OCI-M2 (cell line): ENCODE results near the gene RPH3AL.
"Not testable (repeated sequence)": the region's sequence is repeated elsewhere in the genome, so short reads cannot be mapped to it uniquely, and the experiment has no call there.

Experiments
- DNase-seq: peaks from one replicate; lab custom pipeline; 2025; ENCODE audit not compliant: unreplicated experiment; lab: John Stamatoyannopoulos, UW

Gene RPH3AL

DNA sequence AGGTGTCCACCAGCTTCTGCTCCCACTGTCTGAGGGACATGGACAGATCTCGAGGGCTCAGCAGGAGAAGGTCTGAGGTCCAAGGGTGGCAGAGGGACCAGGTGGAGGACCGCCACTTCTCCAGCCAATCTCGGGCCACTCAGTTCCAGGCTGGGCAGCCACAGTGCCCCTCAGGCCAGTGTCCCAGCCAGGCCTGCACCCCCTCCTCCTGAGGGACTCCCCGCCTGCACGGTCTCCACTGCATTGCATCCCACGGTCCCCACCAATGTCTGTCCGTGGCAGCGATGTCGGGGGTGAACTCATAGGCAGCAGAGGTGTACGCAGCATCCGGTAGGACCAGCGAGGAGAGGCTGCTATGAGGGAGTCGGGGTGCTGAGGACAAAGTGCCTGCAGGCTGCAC is 107.0 kb downstream of the RPH3AL start:
- no peak for DNase-seq

DNA sequence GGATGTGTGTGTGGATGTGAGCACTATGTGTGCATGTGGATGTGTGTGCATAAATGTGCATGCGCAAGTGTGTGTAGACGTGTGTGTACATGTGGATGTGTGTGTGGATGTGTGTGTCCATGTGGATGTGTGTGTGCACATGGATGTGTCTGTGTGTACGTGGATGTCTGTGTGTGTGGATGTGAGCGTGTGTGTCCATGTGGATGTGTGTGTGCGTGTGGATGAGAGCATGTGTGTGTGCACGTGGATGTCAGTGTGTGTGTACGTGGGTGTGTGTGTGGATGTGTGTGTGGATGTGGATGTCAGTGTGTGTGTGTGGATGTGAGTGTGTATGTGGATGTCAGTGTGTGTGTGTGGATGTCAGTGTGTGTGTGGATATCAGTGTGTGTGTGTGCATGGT is 107.6 kb downstream of the RPH3AL start:
- no peak for DNase-seq

DNA sequence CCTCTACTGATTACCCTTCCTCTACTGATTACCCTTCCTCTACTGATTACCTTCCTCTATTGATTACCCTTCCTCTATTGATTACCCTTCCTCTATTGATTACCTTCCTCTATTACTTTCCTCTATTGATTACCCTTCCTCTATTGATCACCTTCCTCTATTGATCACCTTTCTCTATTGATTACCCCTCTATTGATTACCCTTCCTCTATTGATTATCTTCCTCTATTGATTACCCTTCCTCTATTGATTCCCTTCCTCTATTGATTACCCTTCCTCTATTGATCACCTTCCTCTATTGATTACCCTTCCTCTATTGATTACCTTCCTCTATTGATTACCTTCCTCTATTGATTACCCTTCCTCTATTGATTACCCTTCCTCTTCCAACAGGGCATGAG is 108.7 kb downstream of the RPH3AL start:
- DNase-seq, result not testable (repeated sequence)

DNA sequence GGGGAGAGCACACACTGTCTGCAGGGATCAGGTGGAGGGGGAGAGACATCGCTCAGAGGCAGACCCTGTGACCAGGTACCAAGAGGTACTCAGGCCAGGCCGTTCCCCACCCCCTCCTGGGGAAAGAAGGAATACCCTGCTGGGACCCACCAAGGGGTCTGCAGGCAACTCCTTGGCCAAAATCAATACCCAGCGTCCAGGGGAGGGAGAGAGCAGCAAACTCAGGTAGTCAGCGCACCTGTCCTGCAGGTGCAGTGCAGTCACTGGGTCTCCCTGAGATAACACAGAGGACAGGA is 113.7 kb downstream of the RPH3AL start:
- no peak for DNase-seq

DNA sequence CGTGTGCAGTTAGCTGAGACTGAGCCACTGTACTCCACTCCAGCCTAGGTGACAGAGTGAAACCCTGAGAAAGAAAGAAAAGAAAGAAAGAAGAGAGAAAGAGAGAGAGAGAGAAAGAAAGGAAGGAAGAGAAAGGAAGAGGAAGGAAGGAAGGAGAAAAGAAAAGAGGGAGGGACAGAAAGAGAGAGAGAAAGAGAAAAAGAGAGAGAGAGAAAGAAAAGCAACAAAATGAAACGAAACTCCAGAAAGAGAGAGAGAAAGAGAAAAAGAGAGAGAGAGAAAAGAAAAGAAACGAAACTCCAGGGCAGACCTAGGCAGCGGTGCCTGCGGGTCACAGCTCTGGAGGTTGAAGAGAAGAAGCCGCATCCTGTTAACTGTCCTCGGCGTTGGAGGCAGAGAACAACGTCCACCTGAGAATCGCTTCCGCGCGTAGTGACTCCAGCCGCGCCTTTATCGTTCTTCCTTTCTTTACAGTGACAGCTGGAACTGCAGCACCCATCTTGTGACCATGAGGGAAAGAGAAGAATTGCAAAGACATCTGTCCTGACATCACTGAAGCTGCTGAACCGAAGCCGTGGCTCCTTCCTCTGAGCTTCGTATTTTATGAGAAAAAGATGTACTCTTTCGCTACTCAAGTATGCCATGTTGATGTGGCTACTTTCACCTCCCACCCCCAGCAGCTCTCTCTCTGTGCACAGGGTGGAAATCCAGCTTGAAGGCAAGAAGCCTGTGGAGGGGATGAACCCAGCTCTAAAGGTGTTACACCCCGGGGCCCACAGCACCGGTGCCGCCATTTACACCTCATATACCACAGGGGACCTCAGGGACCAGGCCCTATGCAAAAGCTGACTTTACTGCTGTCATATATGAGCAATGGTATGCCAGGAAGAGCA is 114.3 kb downstream of the RPH3AL start:
- no peak for DNase-seq

DNA sequence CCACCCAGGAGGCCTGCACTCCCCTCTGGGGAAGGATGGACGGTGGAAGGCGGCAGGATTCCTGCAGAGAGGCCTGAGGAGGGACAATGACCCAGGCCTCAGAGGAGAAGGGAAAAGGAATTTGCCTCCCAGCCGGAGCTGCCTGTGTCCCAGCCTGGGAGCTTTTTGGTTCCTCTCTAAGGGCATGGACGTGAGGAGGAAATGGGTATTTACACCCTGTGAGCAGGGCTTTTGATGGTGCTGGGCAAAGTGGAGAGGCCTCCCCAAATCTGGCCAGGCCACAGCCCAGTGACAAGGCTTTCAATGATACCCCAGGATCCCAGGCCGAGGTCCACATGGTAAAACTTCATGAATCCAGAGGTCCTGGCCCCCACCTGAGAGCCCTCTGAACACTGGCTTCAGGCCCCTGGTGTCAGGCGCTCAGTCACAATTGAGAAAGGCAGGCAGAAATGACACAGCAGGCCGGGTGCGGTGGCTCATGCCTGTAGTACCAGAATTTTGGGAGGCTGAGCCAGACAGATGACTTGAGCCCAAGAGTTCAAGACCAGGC is 115.1 kb downstream of the RPH3AL start:
- DNase-seq, result no peak

DNA sequence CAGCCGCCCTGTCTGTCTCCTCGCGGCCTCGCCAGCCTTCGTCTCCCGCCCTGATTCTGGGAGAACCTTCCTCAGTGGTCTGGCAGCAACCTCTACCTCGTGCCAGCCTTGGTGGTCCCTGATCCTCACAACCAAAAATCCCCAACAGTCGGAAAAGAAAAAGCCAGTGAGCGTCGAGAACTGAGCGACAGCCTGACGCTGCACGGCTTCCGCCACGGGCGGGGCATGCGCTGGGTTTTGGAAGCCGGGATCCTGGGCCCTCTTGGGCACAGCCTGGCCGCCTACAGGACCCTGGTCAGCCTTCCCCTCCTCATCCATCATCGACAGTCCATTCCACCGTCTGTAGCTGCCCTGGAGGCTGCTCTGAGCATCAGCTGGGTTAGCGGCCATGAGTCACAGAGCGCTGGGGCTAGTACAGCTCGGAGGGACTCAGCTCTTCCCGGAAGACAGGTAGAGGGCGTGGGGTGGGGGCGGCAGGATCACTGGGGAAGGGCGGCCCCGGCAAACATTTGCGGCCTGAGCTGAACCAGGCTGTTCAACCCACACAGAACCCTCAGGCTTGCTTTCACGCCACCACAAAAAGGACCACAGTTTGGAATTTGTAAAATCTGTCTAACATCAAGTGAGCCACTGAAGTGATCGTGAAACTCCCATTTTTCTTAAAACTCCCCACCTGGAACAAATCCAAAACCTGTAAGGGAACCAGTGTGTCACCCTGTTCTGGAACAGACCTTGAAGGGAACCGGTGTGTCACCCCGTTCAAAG is 115.8 kb downstream of the RPH3AL start:
- no peak for DNase-seq

DNA sequence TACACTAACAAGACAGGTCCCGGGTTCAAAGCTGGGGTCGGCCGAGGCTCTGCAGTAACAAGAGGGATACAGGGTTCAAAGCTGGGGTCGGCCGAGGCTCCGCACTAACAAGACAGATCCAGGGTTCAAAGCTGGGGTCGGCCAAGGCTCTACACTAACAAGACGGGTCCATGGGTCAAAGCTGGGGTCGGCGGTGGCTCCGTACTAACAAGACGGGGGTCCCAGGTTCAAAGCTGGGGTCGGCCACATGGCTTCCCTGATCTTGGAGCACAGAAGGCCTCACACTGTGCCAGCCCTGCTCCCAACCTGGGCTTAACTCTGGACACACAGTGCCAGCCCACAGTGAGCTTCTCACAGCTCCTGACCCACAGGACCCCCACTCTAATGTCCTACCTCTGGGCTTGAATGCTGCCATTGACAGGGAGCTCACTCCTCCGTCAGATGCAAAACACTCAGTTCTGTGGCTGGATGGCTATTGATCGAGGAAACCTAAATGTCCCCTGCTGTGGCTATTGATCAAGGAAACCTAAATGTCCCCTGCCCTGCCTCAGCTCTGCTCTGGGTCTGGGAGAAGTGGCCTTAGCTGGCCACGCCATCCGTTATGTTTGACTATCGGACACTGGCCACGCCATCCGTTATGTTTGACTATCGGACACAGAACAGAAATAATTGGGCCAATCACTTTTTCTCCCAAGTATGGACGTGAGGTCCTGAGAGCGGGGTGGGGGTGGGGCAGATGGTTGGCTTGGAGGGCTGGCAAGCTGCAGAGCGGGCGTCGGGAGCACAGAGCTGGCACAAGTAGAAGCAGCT is 116.6 kb downstream of the RPH3AL start:
- DNase-seq, result no peak

DNA sequence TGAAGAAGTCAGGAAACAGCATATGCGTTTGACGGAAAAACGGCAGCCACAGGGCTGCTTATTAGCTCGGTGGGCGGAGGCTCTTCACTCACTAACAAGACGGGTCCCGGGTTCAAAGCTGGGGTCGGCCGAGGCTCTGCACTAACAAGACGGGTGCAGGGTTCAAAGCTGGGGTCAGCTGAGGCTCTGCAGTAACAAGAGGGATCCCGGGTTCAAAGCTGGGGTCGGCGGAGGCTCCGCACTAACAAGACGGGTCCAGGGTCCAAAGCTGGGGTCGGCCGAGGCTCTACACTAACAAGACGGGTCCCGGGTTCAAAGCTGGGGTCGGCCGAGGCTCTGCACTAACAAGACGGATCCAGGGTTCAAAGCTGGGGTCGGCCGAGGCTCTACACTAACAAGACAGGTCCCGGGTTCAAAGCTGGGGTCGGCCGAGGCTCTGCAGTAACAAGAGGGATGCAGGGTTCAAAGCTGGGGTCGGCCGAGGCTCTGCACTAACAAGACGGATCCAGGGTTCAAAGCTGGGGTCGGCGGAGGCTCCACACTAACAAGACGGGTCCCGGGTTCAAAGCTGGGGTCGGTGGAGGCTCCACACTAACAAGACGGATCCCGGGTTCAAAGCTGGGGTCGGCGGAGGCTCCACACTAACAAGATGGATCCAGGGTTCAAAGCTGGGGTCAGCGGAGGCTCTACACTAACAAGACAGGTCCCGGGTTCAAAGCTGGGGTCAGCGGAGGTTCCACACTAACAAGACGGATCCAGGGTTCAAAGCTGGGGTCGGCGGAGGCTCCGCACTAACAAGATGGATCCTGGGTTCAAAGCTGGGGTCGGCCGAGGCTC is 117.4 kb downstream of the RPH3AL start:
- not testable (repeated sequence) for DNase-seq

DNA sequence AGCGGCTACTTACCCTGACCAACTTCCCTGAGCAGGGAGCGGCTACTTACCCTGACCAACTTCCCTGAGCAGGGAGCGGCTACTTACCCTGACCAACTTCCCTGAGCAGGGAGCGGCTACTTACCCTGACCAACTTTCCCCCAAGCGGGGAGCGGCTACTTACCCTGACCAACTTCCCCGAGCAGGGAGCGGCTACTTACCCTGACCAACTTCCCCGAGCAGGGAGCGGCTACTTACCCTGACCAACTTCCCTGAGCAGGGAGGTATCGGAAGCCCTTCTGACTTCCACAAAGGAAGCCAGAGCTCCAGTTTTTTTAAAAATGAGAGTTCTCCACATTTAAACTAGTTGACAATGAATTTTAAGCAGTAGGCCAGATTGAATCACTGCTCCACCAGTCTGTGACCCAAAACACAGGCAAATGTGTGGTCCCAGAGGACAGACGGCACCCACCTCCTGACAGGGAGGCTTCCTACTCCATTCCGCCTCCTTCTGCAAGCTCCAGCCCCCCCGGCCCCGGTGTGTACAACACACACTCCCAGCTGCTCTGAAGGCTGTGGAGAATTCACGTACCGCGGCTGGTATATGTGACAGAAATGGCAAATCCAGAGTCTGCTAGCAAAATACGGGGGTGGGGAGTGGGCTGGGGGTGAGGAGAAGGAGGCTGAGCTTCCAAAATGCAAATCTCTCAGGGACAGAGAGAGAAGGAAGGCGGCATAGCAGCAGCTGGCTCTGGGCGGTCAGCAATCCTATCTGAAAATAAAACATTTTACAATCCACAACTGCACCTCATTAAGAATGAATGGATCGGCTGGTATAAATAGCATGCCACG is 118.2 kb downstream of the RPH3AL start:
- DNase-seq, result not testable (repeated sequence)

DNA sequence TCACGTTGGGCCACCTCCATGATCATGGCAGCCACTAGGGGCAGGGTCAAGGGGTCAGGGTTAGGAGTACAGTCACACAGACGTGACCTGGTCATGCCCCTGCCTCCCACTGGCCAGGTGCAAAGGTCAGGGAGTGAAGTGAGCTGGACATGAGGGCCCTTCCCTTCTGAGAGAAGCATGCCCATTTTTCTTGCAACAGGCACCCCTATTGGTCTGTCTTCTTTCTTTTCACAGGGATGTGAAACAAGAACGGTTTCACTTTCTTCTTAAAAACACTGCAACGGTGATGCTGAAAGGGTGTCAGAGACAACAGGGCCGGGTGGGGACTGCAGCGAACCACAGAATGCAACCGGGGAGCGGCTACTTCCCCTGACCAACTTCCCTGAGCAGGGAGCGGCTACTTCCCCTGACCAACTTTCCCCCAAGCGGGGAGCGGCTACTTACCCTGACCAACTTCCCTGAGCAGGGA is 119.1 kb downstream of the RPH3AL start:
- no peak for DNase-seq

DNA sequence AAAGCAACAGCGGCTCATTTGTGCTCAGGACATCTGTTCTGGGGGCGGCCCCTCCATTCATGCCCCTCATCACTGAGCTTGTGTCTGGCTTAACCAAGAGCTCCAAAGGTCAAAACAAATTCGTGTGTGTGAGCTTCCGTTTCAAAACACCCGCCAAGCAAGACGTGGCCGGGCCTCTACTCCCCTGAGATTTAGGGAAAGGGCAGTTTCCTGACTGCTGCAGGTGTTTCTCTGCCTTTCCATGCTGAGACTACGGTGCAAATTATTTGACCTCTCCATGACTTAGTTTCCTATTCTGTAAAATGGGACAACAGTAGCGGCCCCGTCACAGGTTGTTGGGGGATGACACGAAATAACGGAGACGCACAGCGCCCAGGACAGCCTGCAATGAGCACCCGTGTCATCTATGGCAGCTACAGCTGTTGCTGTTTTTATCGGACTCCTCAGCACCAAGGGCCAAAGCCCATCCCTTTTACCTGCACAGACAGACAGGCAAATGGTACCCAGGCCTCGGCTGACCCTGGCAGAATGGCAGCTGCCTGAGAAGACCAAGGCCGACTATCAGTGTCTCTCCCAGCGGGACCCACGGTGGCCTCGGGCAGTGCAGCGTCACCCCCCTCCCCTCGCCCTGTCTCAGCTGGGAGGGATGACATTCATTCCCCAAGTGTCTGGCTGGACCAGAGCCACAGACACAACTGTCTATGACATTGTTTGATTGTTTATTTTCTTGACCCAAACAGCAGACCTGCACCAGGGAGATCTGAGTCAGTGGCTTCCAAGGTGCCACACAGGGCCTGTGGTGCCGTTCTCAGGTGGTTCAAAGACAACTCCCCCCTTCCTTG is 120.4 kb downstream of the RPH3AL start:
- no peak for DNase-seq

DNA sequence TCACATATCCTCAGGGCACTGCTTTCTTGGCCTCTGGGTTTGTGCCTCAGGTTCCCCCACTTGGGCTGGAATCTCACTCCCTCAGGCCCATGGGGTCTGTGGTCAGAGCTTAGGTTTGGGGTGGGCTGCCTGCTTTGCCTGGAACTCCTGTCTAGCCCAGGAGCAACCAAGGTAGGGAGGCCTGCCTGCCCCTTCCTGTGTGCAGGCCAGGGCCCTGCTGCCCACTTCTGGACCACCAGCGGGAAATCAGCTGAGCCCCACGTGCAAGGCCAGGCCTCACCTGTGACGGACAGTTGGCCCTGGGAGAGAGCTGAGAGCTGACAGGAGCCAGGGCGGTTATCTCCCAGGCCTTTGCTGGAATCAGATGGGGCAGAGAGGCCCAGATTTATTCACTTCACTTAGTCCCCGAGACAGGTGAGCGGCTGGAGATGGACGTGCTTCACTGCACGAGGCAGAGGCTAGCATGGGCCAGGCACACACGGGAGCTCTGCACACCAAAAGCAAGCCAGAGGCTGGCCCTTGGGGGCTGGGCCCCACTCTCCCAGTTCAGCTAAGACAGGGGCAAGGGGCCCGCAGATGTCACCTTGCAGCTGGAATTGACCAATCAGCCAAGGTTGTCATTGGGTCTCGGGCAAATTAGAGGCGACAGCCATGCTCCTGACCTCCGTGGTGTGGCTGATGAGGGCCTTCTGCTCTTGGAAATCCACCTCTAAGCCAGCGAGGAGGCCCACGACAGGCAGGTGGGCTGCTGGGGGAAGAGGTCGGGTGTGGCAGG is 121.2 kb downstream of the RPH3AL start:
- no peak for DNase-seq

DNA sequence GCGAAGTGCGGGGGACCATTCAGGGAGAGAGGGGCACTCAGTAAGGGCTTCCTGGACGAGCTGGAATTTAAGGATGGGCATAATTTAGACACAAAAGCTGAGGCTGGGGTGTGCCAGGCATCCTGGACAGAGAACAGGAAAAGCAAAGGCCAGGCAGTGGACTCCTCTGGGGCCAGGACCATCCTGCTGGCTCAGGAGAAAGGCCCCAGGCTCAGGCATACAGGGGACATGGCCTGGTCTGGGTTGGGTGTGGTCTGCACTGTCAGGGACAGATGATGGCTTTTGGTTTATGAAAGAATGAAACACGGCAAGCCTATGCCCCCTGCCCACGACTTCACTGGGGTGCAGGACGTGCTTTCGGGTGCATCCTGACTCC is 122.2 kb downstream of the RPH3AL start:
- no peak for DNase-seq

DNA sequence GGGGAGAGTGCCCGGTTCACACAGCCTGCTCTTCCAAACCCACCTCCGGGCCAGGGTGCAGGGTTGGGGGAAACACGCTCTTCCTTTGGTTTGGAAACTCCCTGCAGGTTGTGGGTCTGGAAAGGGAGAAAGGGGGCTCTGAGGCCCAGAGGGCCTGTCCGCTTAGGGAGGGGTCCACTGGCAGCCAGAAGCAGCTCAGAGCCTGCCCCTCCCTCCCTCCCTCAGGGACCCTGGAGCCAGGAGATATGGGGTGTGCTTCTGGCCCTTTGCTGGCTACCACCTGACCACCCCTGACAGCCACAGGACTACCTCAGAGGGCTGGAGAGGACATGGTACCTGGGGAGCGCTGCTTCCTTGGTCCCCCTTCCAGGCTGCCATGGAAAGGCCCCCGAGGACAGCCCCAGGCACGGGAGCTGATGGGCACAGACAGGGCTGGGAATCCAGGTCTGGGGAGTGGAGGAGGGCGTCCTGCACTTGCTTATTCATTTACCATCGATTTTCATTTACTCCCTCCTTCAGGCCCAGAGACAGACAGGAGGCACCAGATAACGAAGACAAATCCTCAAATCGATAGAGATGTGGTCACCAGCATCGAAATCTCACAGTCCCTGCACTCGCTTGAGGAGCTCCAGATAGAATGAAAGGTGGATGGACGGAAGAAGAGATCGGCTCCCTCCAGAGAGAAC is 122.8 kb downstream of the RPH3AL start:
- DNase-seq, result no peak

DNA sequence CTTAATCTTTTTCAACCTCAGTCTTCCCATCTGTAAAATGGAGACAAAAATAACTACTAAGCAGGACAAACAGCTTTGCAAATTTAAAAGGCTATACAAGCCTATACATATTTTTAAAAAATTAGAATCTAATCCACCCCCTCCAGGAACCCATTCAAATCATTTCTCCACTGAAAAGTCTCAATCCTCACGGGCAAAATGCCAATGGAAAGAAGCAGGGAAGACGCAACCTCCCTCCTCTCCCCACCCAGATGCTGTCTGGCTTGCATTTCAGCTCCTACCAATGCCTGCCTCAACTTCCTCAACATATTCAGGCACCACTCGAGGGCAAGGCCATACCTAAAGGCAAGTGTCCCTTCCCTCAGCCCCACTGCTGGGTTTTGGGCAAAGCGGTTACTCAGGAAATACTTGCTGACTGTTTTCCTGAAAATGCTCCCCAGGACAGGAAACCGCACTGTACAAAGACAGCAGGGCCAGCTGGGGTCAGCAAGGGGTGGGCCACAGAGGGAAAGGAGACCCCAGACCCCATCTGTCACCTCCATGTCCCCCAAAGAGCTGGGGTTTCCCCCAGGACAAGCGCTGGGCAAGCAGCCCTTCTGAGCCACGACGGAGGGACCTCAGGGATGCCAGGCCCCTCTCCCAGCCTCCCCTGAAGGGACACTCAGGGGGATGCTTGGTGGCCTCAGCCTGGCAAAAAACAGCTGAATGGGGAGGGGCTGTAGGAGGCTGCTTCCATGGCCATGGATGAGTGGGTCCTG is 123.5 kb downstream of the RPH3AL start:
- DNase-seq, result no peak
